ENCODE measurements around the gene CLN5.
A peak's percentile ranks its signal among the peaks of the same experiment; 100 is the strongest.
"Not testable (repeated sequence)": the region's sequence is repeated elsewhere in the genome, so short reads cannot be mapped to it uniquely, and the experiment has no call there.

CLN5 gene

GRCh38 chr13:76991796-76992547, at the start of gene CLN5:
Gene CLN5 (plus strand): TSS chr13:76992081. CDS start chr13:76992099, 18 bp downstream.
- DNase-seq: peak; percentile 96

GRCh38 chr13:76942363-76942762, 49.5 kb upstream of the CLN5 start:
- DNase-seq: no peak

- no peak for DNase-seq
These were observed 48.2 kb upstream of the CLN5 start for GRCh38 chr13:76943646-76944045.

- DNase-seq: no peak
These were observed 47.4 kb upstream of the CLN5 start for GRCh38 chr13:76944456-76944855.

GRCh38 chr13:76948149-76948548, 43.7 kb upstream of the CLN5 start, which contains the start of gene ACOD1:
Gene ACOD1 (plus strand): TSS chr13:76948511. CDS start chr13:76948559, 48 bp downstream.
- DNase-seq: no peak

- DNase-seq: no peak
These were observed 41.8 kb upstream of the CLN5 start for GRCh38 chr13:76950101-76950500.

GRCh38 chr13:76953968-76954367, 37.9 kb upstream of the CLN5 start:
- DNase-seq: no peak

GRCh38 chr13:76954538-76954937, 37.3 kb upstream of the CLN5 start:
- no peak for DNase-seq

- no peak for DNase-seq
These were observed 36.7 kb upstream of the CLN5 start for GRCh38 chr13:76955193-76955592.

- DNase-seq: no peak
These were observed 36.2 kb upstream of the CLN5 start for GRCh38 chr13:76955661-76956060.

- no peak for DNase-seq
These were observed 32.9 kb upstream of the CLN5 start for GRCh38 chr13:76958841-76959432.

GRCh38 chr13:76959734-76960133, 32.1 kb upstream of the CLN5 start:
- not testable (repeated sequence) for DNase-seq

GRCh38 chr13:76965759-76966421, 26.0 kb upstream of the CLN5 start:
- no peak for DNase-seq

- DNase-seq: no peak
These were observed 24.9 kb upstream of the CLN5 start for GRCh38 chr13:76967031-76967430.

- no peak for DNase-seq
These were observed 23.8 kb upstream of the CLN5 start for GRCh38 chr13:76968041-76968440.

GRCh38 chr13:76969488-76970365, 22.2 kb upstream of the CLN5 start:
- no peak for DNase-seq

- no peak for DNase-seq
These were observed 20.7 kb upstream of the CLN5 start for GRCh38 chr13:76971215-76971614.

- DNase-seq: no peak
These were observed 19.7 kb upstream of the CLN5 start for GRCh38 chr13:76971851-76972829.

GRCh38 chr13:76973920-76974617, 17.8 kb upstream of the CLN5 start:
- no peak for DNase-seq

GRCh38 chr13:76974618-76974975, 17.3 kb upstream of the CLN5 start:
- DNase-seq: no peak

- DNase-seq: no peak
These were observed 16.0 kb upstream of the CLN5 start for GRCh38 chr13:76975863-76976262.
